ENCODE data around the gene ASB18.

The ASB18 gene

DNA sequence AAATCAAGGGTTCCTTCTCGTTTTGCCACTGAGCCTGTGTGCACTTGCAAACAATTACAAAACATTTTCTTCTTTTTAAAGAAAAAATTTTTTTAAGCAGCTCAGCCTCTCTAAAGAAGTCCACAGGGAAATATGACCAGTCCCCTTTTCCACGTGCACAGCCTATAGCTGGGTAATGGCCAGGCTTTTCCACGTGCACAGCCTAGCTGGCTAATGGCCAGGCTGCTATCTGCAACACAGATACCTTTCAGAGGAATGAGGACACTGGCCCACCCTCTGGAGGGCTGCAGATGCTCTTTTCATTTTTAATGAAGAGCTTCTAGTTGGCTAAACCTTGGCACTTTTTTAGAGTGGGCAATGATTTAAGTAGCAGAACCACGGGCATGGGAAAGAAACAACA lies 46.3 kb downstream of the ASB18 start:
- Histone ChIP-seq H3K4me2 (ENCODE audit: low read length) (no peak overlapping the region), H3K9ac (ENCODE audit: low read length) (no peak overlapping the region), H4K20me1 (ENCODE audit: insufficient read depth, low read length) (no peaks in the 10 kb centered on the region), H3K9me3 (ENCODE audit: low read length) (no peaks in the 10 kb centered on the region), H3K27me3 (ENCODE audit: insufficient read depth, low read length) (no peaks in the 10 kb centered on the region), H3K9me2 (ENCODE audit: low read depth, low read length) (no peaks in the 10 kb centered on the region), H3K79me2 (ENCODE audit: insufficient read depth, low read length) (no peaks in the 10 kb centered on the region), H3K36me3 (ENCODE audit: insufficient read depth, low read length) (no peaks in the 10 kb centered on the region), H2AFZ (ENCODE audit: low read length) (no peak overlapping the region), H3F3A (ENCODE audit: insufficient read depth, low read length) (no peaks in the 10 kb centered on the region), H3K4me3 (ENCODE audit: low read depth, low read length, poor library complexity, severe bottlenecking) (no peak overlapping the region), H3K4me1 (ENCODE audit: insufficient read depth, low read length, severe bottlenecking) (no peaks in the 10 kb centered on the region), H3K27ac (ENCODE audit: low read depth, low read length, poor library complexity, severe bottlenecking) (no peak overlapping the region)
- TF ChIP-seq CTCF (IDR thresholded peaks at IDR 0.05; ENCODE audit: low read length) (no peak), EZH2 (IDR thresholded peaks at IDR 0.05; ENCODE audit: borderline replicate concordance, low read length) (no peak)

DNA sequence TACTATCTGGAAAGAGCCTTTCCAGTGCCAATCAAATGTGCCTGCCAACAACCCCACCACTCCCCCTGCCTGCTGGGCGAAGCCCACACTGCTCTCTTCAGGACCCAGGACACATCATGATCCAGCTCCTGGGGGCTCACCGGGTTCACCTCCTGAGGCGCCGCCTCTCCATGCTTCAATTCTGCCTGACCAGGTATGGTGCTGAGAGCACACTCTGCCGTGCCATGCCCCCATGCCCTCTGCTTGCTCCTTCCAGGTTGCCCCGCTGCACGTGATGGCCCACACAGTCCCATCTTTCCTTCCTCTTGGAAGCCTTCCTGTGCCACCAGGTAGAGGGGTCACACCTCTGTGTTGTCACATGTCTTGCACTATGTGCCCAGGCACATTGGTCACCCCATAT lies 47.5 kb downstream of the ASB18 start:
- Histone ChIP-seq H3K9ac (ENCODE audit: low read length) (no peak overlapping the region), H3K4me2 (ENCODE audit: low read length) (no peak overlapping the region), H3F3A (ENCODE audit: insufficient read depth, low read length) (no peaks in the 10 kb centered on the region), H3K27ac (ENCODE audit: low read depth, low read length, poor library complexity, severe bottlenecking) (no peak overlapping the region), H3K9me2 (ENCODE audit: low read depth, low read length) (no peaks in the 10 kb centered on the region), H3K9me3 (ENCODE audit: low read length) (no peaks in the 10 kb centered on the region), H4K20me1 (ENCODE audit: insufficient read depth, low read length) (no peaks in the 10 kb centered on the region), H2AFZ (ENCODE audit: low read length) (no peak overlapping the region), H3K27me3 (ENCODE audit: insufficient read depth, low read length) (no peaks in the 10 kb centered on the region), H3K79me2 (ENCODE audit: insufficient read depth, low read length) (no peaks in the 10 kb centered on the region), H3K4me1 (ENCODE audit: insufficient read depth, low read length, severe bottlenecking) (no peaks in the 10 kb centered on the region), H3K36me3 (ENCODE audit: insufficient read depth, low read length) (no peaks in the 10 kb centered on the region), H3K4me3 (ENCODE audit: low read depth, low read length, poor library complexity, severe bottlenecking) (no peak overlapping the region)
- TF ChIP-seq CTCF (IDR thresholded peaks at IDR 0.05; ENCODE audit: low read length) (no peak), EZH2 (IDR thresholded peaks at IDR 0.05; ENCODE audit: borderline replicate concordance, low read length) (no peak)

- H3K27ac ChIP-seq (ENCODE audit: low read depth, low read length, poor library complexity, severe bottlenecking): no peak overlapping the region
- no peaks in the 10 kb centered on the region for H3K9me2 ChIP-seq (ENCODE audit: low read depth, low read length)
- no peaks in the 10 kb centered on the region for H3K79me2 ChIP-seq (ENCODE audit: insufficient read depth, low read length)
- no peak overlapping the region for H3K9ac ChIP-seq (ENCODE audit: low read length)
- H2AFZ ChIP-seq (ENCODE audit: low read length): no peak overlapping the region
- no peak overlapping the region for H3K4me3 ChIP-seq (ENCODE audit: low read depth, low read length, poor library complexity, severe bottlenecking)
- no peaks in the 10 kb centered on the region for H3K4me1 ChIP-seq (ENCODE audit: insufficient read depth, low read length, severe bottlenecking)
- H3K27me3 ChIP-seq (ENCODE audit: insufficient read depth, low read length): no peaks in the 10 kb centered on the region
- H3F3A ChIP-seq (ENCODE audit: insufficient read depth, low read length): no peaks in the 10 kb centered on the region
- no peaks in the 10 kb centered on the region for H3K9me3 ChIP-seq (ENCODE audit: low read length)
- no peaks in the 10 kb centered on the region for H4K20me1 ChIP-seq (ENCODE audit: insufficient read depth, low read length)
- H3K4me2 ChIP-seq (ENCODE audit: low read length): no peak overlapping the region
- no peaks in the 10 kb centered on the region for H3K36me3 ChIP-seq (ENCODE audit: insufficient read depth, low read length)
- no peak for TF ChIP-seq EZH2 (IDR thresholded peaks at IDR 0.05; ENCODE audit: borderline replicate concordance, low read length)
- TF ChIP-seq CTCF (IDR thresholded peaks at IDR 0.05; ENCODE audit: low read length): no peak
Observed at GRCh38 chr2:236215761-236216333, 48.4 kb downstream of the ASB18 start.

Measured in OCI-LY1 (cell line).